Smooth muscle cell (in vitro differentiated cells): Measurements from ENCODE around the gene ACTR1A. TPM values are rescaled to one million over a fixed set of nuclear protein-coding genes. Genes with fewer than 3 reads are reported as not detected.

ENCODE experiments used
- DNase-seq: peaks from one replicate; lab custom pipeline; 2025; ENCODE audit not compliant: unreplicated experiment; lab: John Stamatoyannopoulos, UW
- H2AFZ ChIP-seq: fragments of 200-600 bp; sonication (generic); 2 replicates; pipeline ENCODE4 v1.6.0; 2016; ENCODE audit warnings: antibody characterized with exemption, low read depth, mild to moderate bottlenecking
- H3F3A ChIP-seq: fragments of 200-600 bp; sonication (generic); 2 replicates; pipeline ENCODE4 v1.6.0; 2017; ENCODE audit warnings: antibody characterized with exemption, low read depth
- H3K27ac ChIP-seq: fragments of 200-600 bp; sonication (generic); 2 replicates; pipeline ENCODE4 v1.5.1; 2016; ENCODE audit warnings: low read depth, mild to moderate bottlenecking
- H3K27me3 ChIP-seq: fragments of 200-600 bp; sonication (generic); 2 replicates; pipeline ENCODE4 v1.6.1; 2016; ENCODE audit warnings: low read depth, mild to moderate bottlenecking
- H3K36me3 ChIP-seq: fragments of 200-600 bp; sonication (generic); 2 replicates; pipeline ENCODE4 v1.5.1; 2016; ENCODE audit warnings: low read depth
- H3K4me1 ChIP-seq: fragments of 200-600 bp; sonication (generic); 2 replicates; pipeline ENCODE4 v1.5.1; 2016; ENCODE audit warnings: low read depth
- H3K4me2 ChIP-seq: fragments of 200-600 bp; sonication (generic); 2 replicates; pipeline ENCODE4 v1.6.0; 2016; ENCODE audit warnings: mild to moderate bottlenecking
- H3K4me3 ChIP-seq: fragments of 200-600 bp; sonication (generic); 2 replicates; pipeline ENCODE4 v1.5.1; 2016; ENCODE audit warnings: mild to moderate bottlenecking
- H3K79me2 ChIP-seq: fragments of 200-600 bp; sonication (generic); 2 replicates; pipeline ENCODE4 v1.6.0; 2016; ENCODE audit warnings: low read depth, mild to moderate bottlenecking
- H3K9ac ChIP-seq: fragments of 200-600 bp; sonication (generic); 2 replicates; pipeline ENCODE4 v1.6.0; 2016; ENCODE audit warnings: low read depth
- H3K9me3 ChIP-seq: fragments of 200-600 bp; sonication (generic); replicated peaks from 2 replicates; pipeline ENCODE4 v1.5.1; 2016; ENCODE audit warnings: low read depth
- H4K20me1 ChIP-seq: fragments of 200-600 bp; sonication (generic); 2 replicates; pipeline ENCODE4 v1.6.0; 2016; ENCODE audit warnings: low read depth
- WGBS: methylation state at CpG from one replicate; pipeline ENCODE4 v1.1.7; 2016; ENCODE audit warnings: low lambda C conversion rate; 5-methylcytosine and 5-hydroxymethylcytosine counted together
- polyA plus RNA-seq: library from polyadenylated mRNA; unstranded; fragments of >200 nt; fragmentation: Nextera tagmentation; extraction: Ambion mirVana; gene quantifications from 2 replicates; pipeline ENCODE4 v1.2.1, GENCODE V29; 2016
- total RNA-seq: library from RNA; depleted of rRNA; stranded (reverse); fragments of >200 nt; gene quantifications from 2 replicates; pipeline ENCODE4 v1.2.3, GENCODE V29; 2014
- TF ChIP-seq, protein P1 (sequence below): fragments of 200-600 bp; sonication (generic); IDR thresholded peaks from 2 replicates; pipeline ENCODE4 v1.5.1; 2017; ENCODE audit warnings: borderline replicate concordance, mild to moderate bottlenecking, antibody characterized with exemption; ENCODE audit not compliant: insufficient read depth, poor library complexity, severe bottlenecking

Gene ACTR1A
- total and polyA plus RNA-seq, 2 experiments from 2014 or later: 144 to 149 TPM

DNA sequence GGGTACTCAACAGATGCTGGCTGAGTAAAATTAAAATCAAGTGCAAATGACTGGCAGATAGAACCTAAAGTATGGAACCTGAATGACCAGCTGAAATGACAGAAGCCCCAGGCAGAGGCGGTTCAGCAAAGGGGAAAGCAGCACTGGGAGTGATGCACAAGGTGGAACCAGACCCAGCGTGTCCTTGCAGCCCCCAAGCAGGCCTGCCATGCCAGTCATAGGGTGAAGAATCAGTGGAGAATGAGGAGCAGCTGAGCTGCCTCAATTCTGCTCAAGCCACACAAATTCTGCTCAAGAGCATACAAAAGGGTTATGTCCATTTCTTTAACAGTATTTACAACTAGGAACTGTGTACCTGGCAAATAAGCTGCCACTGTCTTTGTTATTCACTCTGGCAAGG lies 8.7 kb downstream of the ACTR1A start:
- peaks cover 96% of the 10 kb centered on the region for H4K20me1 ChIP-seq
- WGBS: 79% methylated on average over 2 of the region's 2 CpGs

DNA sequence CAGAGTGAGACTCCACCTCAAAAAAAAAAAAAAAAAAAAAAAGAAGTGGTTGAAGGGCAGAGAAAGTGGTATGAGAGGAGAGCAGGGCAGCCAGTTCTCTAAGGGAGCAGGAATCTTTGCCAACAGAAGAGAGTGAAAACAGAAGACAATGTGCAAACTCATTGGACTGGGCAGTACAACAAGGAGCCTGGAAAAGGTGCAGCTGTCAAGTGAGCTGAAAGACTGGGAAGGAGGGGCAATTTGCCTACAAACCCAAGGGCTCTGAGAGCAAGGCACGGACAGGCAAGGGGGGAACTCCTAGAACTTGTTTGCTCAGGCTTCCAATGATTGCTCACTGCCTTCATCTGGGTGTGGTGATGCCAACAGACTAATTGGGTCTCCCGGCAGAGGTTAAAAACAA lies 9.5 kb downstream of the ACTR1A start:
- no peak overlapping the region for H3K9ac ChIP-seq
- TF ChIP-seq, protein P1, sequence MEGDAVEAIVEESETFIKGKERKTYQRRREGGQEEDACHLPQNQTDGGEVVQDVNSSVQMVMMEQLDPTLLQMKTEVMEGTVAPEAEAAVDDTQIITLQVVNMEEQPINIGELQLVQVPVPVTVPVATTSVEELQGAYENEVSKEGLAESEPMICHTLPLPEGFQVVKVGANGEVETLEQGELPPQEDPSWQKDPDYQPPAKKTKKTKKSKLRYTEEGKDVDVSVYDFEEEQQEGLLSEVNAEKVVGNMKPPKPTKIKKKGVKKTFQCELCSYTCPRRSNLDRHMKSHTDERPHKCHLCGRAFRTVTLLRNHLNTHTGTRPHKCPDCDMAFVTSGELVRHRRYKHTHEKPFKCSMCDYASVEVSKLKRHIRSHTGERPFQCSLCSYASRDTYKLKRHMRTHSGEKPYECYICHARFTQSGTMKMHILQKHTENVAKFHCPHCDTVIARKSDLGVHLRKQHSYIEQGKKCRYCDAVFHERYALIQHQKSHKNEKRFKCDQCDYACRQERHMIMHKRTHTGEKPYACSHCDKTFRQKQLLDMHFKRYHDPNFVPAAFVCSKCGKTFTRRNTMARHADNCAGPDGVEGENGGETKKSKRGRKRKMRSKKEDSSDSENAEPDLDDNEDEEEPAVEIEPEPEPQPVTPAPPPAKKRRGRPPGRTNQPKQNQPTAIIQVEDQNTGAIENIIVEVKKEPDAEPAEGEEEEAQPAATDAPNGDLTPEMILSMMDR: no peak
- H4K20me1 ChIP-seq: peaks cover 96% of the 10 kb centered on the region
- H3K9me3 ChIP-seq: no peaks in the 10 kb centered on the region
- H3K27me3 ChIP-seq: no peaks in the 10 kb centered on the region
- no peak overlapping the region for H2AFZ ChIP-seq
- no peak for DNase-seq
- H3K36me3 ChIP-seq: no peaks in the 10 kb centered on the region
- peak overlapping the region; percentile 23 for H3K27ac ChIP-seq
- WGBS: 71% methylated on average over 2 of the region's 2 CpGs
- H3F3A ChIP-seq: no peaks in the 10 kb centered on the region
- no peak overlapping the region for H3K4me2 ChIP-seq
- H3K4me1 ChIP-seq: no peaks in the 10 kb centered on the region
- H3K4me3 ChIP-seq: no peak overlapping the region
- H3K79me2 ChIP-seq: peaks cover 86% of the 10 kb centered on the region

More for the DNA sequence above, 8.7 kb downstream of the ACTR1A start:
- no peak for DNase-seq
- Histone ChIP-seq H3K36me3 (no peaks in the 10 kb centered on the region), H3K4me3 (no peak overlapping the region), H3K27me3 (no peaks in the 10 kb centered on the region), H3K79me2 (peaks cover 91% of the 10 kb centered on the region), H3K4me2 (no peak overlapping the region), H3K27ac (peak overlapping the region; percentile 33), H2AFZ (no peak overlapping the region), H3K9ac (no peak overlapping the region), H3K9me3 (no peaks in the 10 kb centered on the region), H3K4me1 (no peaks in the 10 kb centered on the region), H3F3A (no peaks in the 10 kb centered on the region)
- TF ChIP-seq, protein P1: no peak

DNA sequence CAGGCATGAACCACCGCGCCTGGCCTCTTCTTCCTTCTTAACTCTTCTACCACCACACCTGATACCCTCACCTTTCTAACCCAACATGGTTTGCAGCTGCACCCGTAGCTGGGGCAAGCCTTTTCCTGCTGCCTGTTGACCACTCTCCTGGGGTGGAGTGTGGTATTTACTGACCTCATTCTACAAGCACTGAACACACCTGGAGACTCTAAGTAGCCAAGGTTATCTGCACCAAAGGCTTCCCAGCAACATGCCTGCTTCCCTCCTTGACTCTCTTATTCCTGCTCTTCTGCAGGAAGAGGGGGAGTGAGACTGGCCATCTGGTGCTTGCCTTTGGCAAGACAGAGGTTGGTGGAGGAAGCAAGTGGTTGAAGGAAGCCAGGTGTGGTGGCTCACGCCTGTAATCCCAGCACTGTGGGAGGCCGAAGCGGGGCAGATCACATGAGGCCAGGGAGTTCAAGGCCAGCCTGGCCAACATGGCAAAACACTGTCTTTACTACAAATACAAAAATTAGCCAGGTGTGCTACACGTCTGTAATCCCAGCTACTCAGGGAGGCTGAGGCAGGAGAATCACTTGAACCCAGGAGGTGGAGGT lies 10.1 kb downstream of the ACTR1A start:
- peaks cover 81% of the 10 kb centered on the region for H3K79me2 ChIP-seq
- no peak overlapping the region for H2AFZ ChIP-seq
- no peak overlapping the region for H3K4me2 ChIP-seq
- TF ChIP-seq, protein P1: no peak
- no peak overlapping the region for H3K4me3 ChIP-seq
- no peaks in the 10 kb centered on the region for H3K36me3 ChIP-seq
- H4K20me1 ChIP-seq: peaks cover 93% of the 10 kb centered on the region
- DNase-seq: no peak
- no peak overlapping the region for H3K9ac ChIP-seq
- 95% methylated on average over 7 of the region's 7 CpGs for WGBS
- no peaks in the 10 kb centered on the region for H3K9me3 ChIP-seq
- H3K27ac ChIP-seq: no peak overlapping the region
- H3K4me1 ChIP-seq: no peaks in the 10 kb centered on the region
- no peaks in the 10 kb centered on the region for H3F3A ChIP-seq
- no peaks in the 10 kb centered on the region for H3K27me3 ChIP-seq

DNA sequence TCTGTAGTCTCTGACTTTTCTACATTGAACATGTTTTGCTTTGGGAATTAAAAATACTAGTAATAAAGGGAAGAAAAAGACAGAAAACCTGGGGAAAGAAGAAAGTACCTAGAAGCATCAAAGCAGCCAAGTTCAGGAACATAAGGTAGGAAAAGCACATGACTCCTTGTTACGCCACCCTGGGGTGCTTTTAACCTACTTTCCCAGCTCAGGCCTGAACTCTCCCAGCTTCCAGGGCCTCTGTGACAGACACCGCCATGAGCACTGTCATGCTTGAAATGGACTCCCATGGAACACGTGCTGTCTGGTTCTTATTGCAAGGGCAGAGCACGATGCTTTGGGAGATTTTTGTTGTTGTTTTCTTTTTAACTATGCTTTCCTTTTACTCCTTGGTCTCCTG lies 11.4 kb downstream of the ACTR1A start:
- TF ChIP-seq, protein P1: no peak
- Histone ChIP-seq H3K9me3 (no peaks in the 10 kb centered on the region), H3K27me3 (no peaks in the 10 kb centered on the region), H4K20me1 (peaks cover 80% of the 10 kb centered on the region), H3K4me2 (no peak overlapping the region), H3K4me1 (no peaks in the 10 kb centered on the region), H3F3A (no peaks in the 10 kb centered on the region), H3K36me3 (no peaks in the 10 kb centered on the region), H2AFZ (no peak overlapping the region), H3K27ac (no peak overlapping the region), H3K4me3 (no peak overlapping the region), H3K9ac (no peak overlapping the region), H3K79me2 (peaks cover 68% of the 10 kb centered on the region)
- DNase-seq: no peak
- 98% methylated on average over 4 of the region's 4 CpGs for WGBS
